ENCODE results near the gene FRA10AC1. TPM values are rescaled to one million over a fixed set of nuclear protein-coding genes. Genes with fewer than 3 reads are reported as not detected.

Gene FRA10AC1
- total RNA-seq, 1 donor from 2014 or later: 18.8 TPM

GRCh38 chr10:93630625-93631557 lies 71.5 kb downstream of the FRA10AC1 start:
- DNase-seq (ENCODE audit: low spot score in 2 of 2): no peak
- FAIRE-seq: no peak

GRCh38 chr10:93629647-93630305 lies 72.6 kb downstream of the FRA10AC1 start:
- FAIRE-seq (no peak), DNase-seq (ENCODE audit: low spot score in 2 of 2) (no peak)

GRCh38 chr10:93628858-93629257 lies 73.5 kb downstream of the FRA10AC1 start:
- FAIRE-seq (no peak), DNase-seq (ENCODE audit: low spot score in 2 of 2) (no peak)

- no peak for DNase-seq (ENCODE audit: low spot score in 2 of 2)
- no peak for FAIRE-seq
Observed at GRCh38 chr10:93622942-93623341, 79.5 kb downstream of the FRA10AC1 start.

GRCh38 chr10:93620925-93621324 lies 81.5 kb downstream of the FRA10AC1 start:
- DNase-seq (ENCODE audit: low spot score in 2 of 2) (no peak), FAIRE-seq (no peak)

Other genes starting within 250 kb of the FRA10AC1 start
- 2.9 TPM for gene MYOF, start 220.3 kb downstream of the FRA10AC1 start, total RNA-seq
- 2.4 TPM for gene CEP55, start 206.0 kb downstream of the FRA10AC1 start, total RNA-seq
- gene FFAR4, start 135.9 kb downstream of the FRA10AC1 start, total RNA-seq: not detected
- 9.0 TPM for gene RBP4, start 101.4 kb downstream of the FRA10AC1 start, total RNA-seq
- gene PDE6C, start 90.1 kb downstream of the FRA10AC1 start, total RNA-seq: not detected
- gene LGI1, start 55.3 kb upstream of the FRA10AC1 start, total RNA-seq: 23.2 TPM
- 5.7 TPM for gene SLC35G1, start 191.4 kb upstream of the FRA10AC1 start, total RNA-seq

All from frontal cortex (tissue), 4 donors.